ENCODE data around the gene CCDC142. TPM values are rescaled to one million over a fixed set of nuclear protein-coding genes. Genes with fewer than 3 reads are reported as not detected.

Gene CCDC142
- total and polyA plus RNA-seq, 10 of the 15 experiments (the other 5 are each of a cell fraction or from before 2014, with no cell fraction given), result 0.93 to 16.9 (median 9.0) TPM

- TF ChIP-seq, protein P1, sequence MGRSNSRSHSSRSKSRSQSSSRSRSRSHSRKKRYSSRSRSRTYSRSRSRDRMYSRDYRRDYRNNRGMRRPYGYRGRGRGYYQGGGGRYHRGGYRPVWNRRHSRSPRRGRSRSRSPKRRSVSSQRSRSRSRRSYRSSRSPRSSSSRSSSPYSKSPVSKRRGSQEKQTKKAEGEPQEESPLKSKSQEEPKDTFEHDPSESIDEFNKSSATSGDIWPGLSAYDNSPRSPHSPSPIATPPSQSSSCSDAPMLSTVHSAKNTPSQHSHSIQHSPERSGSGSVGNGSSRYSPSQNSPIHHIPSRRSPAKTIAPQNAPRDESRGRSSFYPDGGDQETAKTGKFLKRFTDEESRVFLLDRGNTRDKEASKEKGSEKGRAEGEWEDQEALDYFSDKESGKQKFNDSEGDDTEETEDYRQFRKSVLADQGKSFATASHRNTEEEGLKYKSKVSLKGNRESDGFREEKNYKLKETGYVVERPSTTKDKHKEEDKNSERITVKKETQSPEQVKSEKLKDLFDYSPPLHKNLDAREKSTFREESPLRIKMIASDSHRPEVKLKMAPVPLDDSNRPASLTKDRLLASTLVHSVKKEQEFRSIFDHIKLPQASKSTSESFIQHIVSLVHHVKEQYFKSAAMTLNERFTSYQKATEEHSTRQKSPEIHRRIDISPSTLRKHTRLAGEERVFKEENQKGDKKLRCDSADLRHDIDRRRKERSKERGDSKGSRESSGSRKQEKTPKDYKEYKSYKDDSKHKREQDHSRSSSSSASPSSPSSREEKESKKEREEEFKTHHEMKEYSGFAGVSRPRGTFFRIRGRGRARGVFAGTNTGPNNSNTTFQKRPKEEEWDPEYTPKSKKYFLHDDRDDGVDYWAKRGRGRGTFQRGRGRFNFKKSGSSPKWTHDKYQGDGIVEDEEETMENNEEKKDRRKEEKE (IDR thresholded peaks at IDR 0.05), result no peak
- TF ChIP-seq SRF (IDR thresholded peaks at IDR 0.05; ENCODE audit: low read depth in 2 of 2, low read length in 2 of 2) (no peak), SUPT20H (IDR thresholded peaks at IDR 0.05; ENCODE audit: borderline replicate concordance, control insufficient read depth, low read depth, low read length) (no peak), NR2F1 (conservative IDR thresholded peaks at IDR 0.05) (peak; percentile 40; the same call in 1 of the 2 replicates), LARP7 (IDR thresholded peaks at IDR 0.05) (peak; percentile 88), BACH1 (IDR thresholded peaks at IDR 0.05; ENCODE audit: borderline replicate concordance) (peak; percentile 89), IKZF1 (conservative IDR thresholded peaks at IDR 0.05) (peak; percentile 96), CEBPB (IDR thresholded peaks at IDR 0.05; ENCODE audit: borderline replicate concordance in 1 of 2, low read depth in 2 of 2, low read length in 2 of 2) (no peak), ATF3 (IDR thresholded peaks at IDR 0.05; ENCODE audit: borderline replicate concordance, extremely low read depth, low read depth, low read length) (no peak), RAD51 (IDR thresholded peaks at IDR 0.05) (no peak), JUNB (IDR thresholded peaks at IDR 0.05) (no peak; the same call in 1 of the 2 replicates), NBN (IDR thresholded peaks at IDR 0.05) (peak; percentile 82)
- TF ChIP-seq, protein P2, sequence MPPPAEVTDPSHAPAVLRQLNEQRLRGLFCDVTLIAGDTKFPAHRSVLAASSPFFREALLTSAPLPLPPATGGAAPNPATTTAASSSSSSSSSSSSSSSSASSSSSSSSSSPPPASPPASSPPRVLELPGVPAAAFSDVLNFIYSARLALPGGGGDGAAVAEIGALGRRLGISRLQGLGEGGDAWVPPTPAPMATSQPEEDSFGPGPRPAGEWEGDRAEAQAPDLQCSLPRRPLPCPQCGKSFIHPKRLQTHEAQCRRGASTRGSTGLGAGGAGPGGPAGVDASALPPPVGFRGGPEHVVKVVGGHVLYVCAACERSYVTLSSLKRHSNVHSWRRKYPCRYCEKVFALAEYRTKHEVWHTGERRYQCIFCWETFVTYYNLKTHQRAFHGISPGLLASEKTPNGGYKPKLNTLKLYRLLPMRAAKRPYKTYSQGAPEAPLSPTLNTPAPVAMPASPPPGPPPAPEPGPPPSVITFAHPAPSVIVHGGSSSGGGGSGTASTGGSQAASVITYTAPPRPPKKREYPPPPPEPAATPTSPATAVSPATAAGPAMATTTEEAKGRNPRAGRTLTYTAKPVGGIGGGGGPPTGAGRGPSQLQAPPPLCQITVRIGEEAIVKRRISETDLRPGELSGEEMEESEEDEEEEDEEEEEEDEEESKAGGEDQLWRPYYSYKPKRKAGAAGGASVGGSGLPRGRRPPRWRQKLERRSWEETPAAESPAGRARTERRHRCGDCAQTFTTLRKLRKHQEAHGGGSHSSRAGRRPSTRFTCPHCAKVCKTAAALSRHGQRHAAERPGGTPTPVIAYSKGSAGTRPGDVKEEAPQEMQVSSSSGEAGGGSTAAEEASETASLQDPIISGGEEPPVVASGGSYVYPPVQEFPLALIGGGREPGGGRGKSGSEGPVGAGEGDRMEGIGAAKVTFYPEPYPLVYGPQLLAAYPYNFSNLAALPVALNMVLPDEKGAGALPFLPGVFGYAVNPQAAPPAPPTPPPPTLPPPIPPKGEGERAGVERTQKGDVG (CRISPR knock-in tag; IDR thresholded peaks at IDR 0.05), result 0 out of 2 replicates have a peak, but pooled peaks have one; percentile 41
These were observed 25.2 kb downstream of the CCDC142 start (continued) for GRCh38 chr2:74457549-74458131.

Measured in GM12878 (cell line).